LNCAP (cell line): Measurements from ENCODE around the gene LIPF.

Source experiments
- TF ChIP-seq, protein P1 (sequence below): fragments of 450-650 bp; IDR thresholded peaks from 2 replicates; pipeline ENCODE4 v1.5.1; 2017; ENCODE audit warnings: mild to moderate bottlenecking

The LIPF gene

DNA sequence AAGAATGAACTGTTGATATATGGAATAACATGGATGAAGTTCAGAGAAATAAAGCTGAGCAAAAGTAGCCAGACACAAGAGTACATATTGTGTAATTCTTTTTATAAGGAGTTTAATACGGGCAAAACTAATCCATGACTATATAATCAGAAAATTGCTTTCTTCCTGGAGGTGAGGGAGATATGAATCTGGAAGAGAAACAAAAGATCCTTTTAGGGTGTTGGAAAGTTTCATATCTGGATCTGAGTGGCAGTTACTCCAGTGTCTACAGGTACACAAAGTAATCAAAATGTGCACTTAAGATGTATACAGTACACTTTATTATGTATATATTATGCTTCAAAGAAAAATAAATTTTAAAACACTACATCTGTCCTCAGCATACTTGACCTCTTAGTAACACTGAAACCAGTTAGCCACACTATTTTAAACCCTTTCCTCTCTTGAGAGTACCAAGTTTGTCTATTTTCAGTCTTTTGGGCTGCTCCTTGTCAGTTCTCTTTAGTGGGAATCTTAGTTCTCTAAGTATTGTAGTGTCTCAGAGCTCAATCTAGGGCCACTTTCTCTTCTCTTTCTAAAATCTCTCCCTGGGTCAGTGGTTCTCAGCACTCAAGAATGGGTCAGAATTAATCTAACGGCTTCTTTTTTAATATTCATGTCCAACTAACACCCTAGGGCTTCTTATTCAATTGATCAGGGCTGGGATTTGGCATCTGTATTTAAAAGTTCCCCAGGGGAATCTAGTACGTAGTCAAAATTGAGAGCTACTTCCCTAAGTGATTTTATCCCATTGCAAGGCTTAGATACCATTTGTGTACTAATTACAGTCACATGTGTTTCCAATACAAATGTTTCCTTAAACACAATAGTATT, 4.3 kb upstream of the LIPF start:
- TF ChIP-seq, protein P1, sequence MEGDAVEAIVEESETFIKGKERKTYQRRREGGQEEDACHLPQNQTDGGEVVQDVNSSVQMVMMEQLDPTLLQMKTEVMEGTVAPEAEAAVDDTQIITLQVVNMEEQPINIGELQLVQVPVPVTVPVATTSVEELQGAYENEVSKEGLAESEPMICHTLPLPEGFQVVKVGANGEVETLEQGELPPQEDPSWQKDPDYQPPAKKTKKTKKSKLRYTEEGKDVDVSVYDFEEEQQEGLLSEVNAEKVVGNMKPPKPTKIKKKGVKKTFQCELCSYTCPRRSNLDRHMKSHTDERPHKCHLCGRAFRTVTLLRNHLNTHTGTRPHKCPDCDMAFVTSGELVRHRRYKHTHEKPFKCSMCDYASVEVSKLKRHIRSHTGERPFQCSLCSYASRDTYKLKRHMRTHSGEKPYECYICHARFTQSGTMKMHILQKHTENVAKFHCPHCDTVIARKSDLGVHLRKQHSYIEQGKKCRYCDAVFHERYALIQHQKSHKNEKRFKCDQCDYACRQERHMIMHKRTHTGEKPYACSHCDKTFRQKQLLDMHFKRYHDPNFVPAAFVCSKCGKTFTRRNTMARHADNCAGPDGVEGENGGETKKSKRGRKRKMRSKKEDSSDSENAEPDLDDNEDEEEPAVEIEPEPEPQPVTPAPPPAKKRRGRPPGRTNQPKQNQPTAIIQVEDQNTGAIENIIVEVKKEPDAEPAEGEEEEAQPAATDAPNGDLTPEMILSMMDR = no peak

DNA sequence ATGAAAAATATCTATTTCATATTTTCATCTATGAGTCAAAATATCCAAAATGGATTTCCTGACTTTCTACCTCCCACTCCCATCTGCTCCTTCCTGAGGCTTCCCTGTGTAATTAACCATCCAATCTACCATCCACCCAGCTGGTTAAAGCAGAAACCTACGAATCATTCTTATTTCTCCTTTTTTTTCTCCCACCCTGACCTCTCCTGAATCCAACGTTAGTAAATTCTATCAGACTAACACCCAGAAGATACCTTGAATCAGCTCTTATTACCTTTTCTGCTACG, 3.7 kb upstream of the LIPF start:
- TF ChIP-seq, protein P1 = no peak

DNA sequence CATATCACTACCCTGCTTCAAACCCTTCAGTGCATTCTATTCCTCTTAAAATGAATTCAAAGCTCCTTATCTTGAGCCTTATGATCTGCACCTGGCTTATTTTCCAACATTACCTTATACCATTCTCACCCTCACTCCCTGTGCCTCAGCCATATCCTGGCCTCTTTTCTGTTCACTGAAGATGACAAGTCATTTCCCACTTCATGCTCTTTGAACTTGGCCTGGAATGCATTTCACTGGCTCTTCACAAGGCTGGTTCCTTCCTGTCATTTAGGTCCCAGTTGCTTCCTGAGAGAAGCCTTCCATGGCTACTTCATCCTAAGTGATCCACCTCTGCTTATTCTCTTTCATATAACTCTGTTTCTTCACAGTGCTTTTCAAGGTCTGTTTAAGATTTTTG, 3.2 kb upstream of the LIPF start:
- TF ChIP-seq, protein P1 = no peak

DNA sequence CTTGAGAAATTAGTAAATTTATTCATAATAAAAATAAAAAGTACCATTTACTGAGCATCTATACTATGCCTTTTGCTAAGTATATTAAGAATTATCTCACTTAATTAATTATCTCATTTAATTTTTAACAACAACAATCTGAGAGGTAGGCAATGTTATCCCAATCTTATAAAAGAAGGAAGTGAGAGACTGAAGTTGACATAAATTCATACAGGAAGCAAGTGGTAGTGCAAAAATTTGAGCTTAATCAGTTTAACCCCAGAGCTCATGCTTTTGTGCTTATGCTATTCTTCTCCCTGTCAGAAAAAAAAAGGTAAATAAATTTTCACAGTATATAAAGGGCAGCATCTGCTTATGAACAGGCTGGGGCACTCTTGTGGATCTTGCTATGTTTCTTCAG, 2.7 kb upstream of the LIPF start:
- TF ChIP-seq, protein P1 = no peak

DNA sequence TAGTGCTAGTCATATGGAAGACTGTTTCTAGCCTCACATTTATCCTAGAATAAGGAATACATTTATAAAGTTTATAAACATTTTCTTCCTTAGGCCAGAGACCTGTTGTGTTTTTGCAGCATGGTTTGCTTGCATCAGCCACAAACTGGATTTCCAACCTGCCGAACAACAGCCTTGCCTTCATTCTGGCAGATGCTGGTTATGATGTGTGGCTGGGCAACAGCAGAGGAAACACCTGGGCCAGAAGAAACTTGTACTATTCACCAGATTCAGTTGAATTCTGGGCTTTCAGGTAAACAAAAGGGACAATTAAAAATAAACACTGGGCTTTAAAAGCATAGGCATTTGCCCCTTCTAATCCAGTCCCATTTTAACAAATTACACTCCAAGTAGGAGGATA, 4.2 kb downstream of the LIPF start:
- TF ChIP-seq, protein P1 = no peak

DNA sequence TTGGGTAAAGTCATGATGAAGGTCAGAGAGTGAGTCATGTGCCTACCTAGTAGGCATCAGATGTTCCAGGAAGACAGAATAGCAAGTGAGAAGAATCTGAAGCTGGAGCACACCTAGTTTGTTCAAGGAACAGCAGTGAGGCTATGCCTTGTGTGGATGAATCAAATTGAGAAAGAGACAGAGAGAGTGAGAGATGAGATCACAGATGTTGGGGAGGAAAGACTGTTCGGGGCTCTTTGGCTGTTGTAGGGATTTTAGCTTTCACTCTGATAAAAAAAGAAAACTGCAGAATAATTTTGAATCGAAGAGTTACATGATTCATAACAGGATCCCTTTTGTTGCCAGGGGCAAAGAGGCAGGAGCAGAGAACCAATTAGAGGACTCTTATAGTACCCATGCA, 6.3 kb downstream of the LIPF start:
- TF ChIP-seq, protein P1 = no peak

DNA sequence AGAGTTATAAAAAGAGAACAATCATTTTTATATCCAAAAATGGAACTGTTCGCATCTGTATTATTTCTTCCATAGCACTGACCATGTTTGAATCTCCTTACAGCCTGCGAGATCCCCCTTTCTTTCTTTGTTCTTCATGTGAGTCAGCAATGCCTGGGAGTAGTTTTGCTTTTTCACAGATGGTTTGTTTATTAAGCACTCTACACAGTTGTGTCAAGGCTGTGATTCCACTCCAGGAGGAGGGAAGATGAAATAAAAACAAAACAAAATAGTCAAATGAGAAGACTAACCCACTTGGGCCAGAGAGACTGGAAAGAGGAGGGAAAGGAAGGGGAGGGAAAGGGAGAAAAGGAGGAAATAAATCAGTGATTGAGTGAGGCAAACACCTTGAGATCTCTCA, 7.8 kb downstream of the LIPF start:
- TF ChIP-seq, protein P1 = no peak
